ENCODE data around the gene STAM.

Gene STAM

DNA sequence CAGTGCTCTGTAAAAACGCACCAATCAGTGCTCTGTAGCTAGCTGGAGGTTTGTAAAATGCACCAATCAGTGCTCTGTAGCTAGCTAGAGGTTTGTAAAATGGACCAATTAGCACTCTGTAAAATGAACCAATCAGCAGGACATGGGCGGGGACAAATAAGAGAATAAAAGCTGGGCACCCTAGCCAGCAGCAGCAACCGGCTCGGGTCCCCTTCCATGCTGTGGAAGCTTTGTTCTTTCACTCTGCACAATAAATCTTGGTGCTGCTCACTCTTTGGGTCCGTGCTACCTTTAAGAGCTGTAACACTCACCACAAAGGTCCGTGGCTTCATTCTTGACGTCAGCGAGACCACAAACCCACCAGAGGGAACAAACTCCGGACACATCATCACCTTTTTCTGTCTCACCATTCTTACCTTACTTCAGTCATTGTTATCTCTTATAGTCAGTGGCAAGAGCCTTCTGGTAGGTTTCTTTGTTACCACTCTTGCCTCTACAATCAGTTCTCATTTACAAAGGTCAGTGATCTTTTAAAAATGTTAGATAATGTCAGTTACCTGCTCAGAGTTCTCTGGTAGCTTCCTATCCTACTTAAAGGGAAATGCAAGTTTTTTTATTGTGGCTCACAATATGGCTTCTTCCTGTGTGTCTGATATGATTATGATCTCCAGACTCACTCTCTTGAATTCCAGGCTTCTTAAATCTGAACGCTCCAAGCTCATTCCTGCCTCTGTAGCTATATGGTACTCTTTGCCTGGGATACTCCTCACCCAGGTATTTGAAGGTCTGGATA lies 4.5 kb downstream of the STAM start:
- no peak for DNase-seq

DNA sequence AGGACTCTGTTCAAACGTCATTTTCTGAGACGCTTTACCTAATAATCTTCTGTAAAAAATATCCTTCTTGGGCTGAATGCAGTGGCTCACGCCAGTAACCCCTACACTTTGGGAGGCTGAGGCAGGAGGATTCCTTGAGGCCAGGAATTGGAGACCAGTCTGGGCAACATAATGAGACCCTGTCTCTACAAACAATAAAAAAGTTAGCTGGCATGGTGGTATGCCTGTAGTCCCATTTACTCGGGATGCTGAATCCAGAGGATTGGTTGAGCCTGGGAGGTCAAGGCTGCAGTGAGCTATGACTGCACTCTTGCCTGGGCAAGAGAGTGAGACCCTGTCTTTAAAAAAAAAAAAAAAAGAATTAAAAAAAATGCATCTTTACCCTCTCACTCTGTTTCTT lies 5.1 kb downstream of the STAM start:
- DNase-seq: no peak

DNA sequence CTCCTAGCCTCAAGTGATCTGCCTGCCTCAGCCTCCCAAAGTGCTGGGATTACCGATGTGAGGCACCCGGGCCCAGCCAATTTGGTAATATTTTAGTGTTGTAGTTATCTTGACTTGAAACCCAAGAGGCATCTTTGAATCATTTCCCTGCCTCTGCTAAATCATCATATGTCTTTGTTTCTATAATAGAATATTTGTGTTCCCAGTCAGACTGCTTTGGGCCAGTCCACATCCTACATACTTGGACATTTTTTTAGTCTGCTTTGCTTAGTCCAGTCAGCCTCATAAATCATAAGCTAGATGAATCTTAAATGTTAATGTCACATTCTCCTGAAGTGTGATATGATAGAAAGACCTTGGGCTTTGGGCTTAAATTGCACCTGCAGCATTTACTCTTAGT lies 5.9 kb downstream of the STAM start:
- DNase-seq: no peak

DNA sequence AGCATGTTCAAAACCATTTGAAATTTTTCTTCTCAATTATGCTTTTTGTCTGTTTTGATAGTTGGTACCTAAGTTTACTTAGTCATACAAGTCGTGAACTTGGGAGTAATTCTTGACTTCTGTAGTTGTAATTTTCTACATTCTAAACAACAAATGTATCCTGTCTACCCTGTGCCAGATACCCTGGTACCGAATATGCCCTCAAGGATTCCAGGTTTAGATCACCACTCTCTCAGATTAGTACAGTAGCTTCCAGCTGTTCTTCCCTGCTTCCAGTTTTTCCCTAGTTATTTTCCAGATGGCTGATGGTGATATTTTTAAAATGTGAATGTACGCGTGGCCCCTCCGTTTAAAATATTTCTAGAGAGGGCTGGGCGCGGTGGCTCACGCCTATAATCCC lies 6.5 kb downstream of the STAM start:
- DNase-seq: no peak

DNA sequence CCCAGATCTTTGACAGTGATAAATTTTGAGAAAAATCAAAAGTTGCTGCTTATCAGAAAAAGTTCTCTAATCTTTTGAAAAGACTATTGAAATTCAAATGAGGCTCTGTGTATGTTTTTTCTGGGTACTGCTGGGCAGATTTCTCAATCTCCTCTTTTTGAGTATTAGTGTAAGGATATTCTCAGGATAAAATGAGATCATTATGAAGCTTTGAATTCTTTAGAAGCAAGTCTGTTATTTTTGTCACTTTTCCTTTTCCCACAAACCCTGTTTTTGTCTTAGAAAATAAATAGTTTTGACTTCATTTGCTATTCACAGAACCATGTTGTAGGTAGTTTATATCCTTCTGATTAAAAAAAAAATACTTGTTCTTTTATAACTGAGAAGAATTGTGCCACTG lies 7.9 kb downstream of the STAM start:
- no peak for DNase-seq

DNA sequence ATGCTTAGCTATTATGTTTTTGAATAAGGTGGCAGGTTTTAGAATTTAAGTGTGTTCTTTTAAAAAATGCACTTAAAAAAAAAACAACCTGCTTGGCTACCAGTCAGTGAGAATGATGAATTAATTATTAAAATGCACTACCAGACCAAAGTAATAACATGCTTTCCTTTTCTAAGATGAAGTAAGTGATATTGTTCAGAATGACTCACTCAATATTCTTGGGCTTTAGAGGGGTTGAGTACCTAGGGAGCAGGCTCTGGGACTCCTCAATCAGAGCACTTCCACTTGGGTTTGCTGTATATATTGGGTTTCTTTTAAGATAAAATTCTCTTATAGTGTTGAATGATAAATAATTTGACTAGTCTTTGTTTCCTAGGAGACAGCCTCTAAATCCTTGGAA lies 8.6 kb downstream of the STAM start:
- no peak for DNase-seq

DNA sequence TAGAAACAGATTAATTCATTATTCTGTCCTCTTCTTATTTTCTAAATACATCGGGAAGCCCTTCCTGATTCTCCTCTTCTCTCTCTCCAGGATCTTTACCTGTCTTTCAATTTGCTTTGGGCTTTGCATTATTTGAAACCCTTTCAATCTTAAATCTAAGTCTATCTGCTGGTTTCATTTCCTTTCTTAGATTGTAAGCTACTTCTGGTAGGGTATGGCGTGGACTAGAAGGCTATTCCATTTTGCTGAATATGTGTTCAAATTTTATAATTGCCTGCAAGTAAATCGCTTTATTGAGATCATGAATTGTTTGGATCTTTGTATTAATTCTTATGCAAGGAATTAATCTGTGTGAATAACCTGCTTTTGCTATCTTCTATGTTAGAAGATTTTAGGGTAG lies 11.1 kb downstream of the STAM start:
- no peak for DNase-seq

DNA sequence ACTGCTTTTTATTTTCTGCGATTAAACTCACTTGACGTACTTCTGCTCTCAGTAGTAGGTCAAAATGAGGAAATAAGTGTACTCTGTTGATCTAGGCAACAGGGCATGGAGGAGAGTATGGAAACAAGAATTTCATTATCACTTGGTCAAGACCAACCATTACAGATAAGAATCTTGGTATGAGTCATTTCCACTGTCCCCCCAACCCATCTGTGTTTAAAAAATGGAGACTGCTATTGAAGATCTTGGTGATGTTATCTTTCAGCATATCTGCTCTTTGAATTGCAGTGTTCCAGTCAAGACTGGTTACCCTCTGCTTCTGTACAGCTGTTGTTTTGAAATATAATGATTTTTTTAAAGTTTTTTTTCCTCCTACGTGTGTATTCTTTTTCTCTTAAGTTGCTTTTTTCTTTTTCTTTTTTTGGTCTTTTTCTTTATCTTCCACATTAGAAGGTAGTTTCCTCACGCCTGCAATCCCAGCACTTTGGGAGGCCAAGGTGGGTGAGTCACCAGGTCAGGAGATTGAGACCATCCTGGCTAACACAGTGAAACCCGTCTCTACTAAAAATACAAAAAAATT lies 11.7 kb downstream of the STAM start:
- no peak for DNase-seq

DNA sequence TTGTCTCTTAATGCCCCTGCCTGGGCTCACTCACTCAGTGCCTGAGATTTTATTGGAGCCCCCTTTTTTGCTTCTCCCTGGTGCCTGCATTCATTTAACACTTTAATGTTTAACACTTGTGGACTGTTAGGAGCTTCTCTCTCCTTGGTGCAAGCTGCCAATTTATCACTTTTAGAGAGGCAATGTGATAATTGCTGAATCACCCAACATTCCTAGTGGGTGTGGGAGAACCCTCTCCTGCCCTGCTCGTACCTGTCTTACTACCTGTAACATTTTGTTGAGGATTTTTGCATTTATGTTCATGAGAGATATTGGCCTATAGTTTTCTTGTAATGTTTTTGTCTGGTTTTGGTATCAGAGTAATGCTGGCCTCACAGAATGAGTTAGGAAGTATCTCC lies 13.2 kb downstream of the STAM start:
- DNase-seq: no peak

DNA sequence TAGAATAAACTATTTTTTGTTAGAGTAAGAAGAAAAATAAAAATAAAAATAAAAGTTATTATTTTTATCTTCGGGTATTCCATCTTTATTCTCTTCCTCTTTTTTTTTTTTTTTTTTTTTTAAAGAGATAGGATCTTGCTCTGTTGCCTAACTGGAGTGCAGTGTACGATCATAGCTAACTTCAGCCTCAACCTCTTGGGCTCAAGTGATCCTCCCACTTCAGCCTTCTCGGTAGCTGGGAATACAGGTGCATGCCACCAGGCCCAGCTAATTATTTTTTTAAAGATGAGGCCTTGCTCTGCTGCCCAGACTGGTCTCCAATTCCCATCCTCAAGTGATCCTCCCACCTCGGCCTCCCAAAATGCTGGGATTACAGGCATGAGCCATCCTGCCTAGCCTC lies 15.4 kb downstream of the STAM start:
- no peak for DNase-seq

DNA sequence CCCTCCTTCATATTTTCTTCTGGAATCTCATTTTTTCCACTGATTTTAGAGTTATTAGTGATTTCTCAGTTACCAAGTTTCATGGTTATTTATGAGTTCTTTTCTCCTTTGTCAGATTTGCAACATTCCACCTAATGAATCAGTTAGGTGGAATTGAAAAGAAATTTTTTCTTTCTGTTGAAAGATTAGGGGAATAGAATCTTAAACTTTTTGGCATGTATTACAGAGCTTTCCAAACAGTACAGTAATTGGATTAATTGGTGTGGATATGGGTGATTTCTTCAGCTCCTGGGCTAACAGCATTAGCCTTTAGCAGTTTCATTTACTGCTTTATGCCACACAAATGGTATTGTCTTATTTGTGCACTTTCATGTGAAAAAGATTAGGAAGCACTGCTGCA lies 17.0 kb downstream of the STAM start:
- no peak for DNase-seq

DNA sequence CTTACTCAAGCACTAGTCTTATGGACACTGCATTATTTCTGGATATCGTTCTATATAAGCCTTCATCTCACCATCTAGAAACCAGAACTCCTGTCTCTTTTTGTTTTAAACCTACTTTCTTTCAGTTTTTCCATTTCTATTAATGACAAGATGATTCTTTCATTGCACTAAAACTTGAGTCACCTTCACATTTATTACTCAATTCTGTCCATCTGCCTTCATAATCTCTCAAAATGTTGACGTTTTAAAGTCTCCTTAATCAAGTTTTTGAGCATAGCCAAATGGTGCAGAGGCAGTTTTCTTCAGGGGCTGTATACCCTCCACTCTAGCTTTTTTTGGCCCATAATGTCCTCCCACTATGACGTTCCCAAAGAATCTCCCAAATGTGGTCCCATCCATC lies 17.6 kb downstream of the STAM start:
- no peak for DNase-seq

DNA sequence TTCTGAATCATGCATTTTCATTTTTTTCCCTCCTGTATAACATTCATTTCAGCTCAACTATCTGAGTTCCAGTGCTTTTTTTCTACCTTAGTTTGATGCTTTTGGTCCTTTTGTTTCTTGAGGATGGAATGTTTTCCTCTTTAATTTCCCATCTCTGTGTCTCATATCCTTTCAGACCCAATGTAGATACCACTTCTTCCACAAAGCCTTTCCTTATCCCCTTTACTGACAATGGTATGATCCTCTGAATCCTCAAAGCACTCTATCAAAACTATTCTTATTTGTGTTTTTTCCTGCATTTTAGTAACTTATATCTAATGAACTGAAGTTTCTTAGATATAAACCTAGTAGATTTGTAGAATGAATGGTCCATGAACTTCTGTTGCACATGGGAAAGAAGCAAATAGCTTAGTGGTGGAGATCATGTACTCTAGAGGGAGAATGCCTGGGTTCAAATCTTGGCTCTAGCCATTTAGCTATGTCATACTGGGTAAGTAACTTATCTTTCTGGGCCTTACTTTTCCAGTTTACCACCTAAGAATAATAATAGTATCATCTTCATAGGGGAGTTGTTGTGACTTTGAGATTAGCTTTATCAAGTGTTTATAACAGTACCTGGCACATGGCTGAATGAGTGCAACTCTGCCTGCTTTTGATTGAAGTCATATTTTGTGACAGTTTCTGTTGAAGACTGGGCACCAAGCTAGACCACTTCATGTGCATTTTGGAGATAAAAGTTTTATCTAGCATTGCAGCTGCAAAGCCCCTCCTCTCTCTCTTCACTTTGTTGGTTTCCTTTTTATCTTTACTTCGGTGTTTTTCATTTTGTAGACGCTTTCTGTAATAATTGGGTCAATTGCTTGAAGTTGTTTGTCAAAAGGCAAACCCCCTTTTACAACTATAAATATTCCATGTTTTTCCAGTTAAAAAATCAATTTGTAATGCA lies 18.5 kb downstream of the STAM start:
- no peak for DNase-seq

DNA sequence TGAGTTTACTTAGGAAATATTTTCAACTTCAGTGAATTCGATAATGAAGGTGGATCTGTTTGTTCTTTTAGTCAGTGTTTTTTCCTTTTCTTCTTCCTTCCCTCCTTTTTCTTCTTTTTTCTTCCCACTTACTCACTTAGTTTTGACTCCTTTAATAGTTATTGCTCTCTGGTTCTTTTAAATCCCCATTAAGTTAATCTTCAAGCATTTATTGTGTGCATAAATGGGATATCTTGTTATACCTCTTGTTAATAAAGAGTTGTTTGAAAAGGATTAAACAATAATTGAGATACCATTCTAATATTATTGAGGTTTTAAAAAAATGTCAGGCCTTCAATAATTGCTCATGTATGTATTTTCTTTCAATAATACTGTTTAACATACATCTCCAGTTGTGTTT lies 19.5 kb downstream of the STAM start:
- no peak for DNase-seq

DNA sequence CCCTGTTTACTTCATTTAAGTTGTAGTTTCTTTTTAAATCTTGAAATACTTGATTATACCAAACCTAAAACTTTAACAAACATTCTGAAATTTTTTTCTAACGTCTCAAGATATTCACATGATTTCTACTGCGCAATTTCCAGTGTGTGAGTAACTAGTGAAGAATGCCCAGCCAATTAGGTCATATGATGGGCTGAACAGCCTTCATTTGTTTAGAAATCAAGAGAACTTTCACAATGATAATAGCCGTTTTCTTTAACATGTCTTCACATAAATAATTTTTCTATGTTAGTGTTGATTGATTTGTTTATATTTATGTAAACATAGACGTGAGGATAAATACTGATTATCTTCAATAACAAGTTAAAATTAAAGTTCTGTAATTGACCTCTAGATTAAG lies 21.8 kb downstream of the STAM start:
- no peak for DNase-seq

DNA sequence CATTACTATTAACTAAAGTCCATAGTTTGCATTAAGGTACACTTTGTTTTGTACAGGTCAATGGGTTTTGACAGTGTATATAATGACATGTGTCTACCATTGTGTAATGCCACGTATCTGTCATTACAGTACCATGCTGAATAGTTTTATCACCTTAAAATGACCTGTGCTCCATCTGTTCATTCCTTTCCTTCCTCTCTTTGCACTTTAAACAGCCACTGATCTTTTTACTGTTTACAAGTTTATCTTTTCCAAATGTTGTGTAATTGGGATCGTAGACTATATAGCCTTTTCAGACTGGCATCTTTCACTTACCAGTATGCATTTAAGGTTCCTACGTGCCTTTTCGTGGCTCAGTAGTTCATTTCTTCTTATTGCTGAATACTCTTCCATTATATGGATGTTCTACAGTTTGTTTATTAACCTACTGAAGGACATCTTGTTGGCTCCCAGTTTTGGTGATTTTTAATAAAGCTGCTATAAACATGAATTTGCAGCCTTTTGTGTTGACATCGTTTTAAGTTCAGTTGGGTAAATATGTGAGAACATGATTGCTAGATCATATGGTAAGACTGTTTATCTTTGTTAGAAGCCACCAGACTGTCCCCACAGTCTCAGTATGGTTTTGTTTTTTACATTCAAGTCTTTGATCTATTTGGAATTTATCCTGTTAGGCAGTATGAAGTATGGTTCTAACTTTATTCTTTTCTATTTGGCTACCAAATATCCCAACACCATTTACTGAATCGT lies 24.7 kb downstream of the STAM start:
- DNase-seq: no peak

DNA sequence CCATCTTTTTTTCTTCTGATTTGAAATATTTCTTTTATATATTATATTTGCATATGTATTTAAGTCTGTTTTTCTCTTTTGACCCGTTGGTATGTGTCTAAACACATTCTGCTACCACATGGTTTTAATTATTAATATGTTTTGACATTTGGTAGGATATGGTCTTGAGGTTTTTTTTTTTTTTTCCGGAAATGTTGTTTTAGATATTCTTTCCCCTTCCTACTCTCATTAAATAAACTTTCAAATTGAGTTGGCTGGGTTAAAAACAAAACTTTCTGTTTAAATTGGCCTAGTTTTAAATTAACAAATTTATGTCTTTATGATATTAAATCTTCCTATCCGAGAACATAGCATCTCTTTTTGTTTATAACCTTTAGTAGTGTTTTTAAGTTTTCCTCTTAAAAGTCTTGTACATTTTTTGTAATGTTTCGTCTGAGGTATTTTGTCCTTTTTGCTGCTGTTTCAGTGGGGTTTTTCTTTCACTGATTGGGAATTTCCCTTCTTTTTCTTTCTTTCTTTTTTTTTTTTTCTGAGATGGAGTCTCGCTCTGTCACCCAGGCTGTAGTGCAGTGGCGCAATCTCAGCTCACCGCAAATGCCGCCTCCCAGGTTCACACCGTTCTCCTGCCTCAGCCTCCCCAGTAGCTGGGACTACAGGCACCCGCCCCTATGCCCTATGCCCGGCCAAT lies 25.4 kb downstream of the STAM start:
- no peak for DNase-seq

DNA sequence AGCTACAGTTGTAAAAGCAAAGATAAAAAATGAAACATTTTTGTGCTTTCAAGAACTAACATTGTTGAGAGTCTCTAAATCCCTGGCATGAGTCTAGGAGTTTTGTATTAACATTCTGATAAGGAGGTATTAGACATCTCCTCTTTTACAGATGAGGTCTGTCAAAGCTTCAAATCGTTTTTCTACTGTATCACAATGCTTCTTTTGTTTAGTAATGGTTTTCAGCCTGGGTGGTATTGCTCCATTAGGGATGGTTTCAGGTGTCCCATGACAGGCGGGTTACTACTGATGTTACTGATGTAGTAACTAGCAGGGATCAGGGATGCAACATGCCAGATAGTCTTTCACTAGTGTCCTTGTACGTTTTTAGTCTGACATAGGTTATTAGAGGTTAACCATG lies 27.4 kb downstream of the STAM start:
- DNase-seq: no peak

DNA sequence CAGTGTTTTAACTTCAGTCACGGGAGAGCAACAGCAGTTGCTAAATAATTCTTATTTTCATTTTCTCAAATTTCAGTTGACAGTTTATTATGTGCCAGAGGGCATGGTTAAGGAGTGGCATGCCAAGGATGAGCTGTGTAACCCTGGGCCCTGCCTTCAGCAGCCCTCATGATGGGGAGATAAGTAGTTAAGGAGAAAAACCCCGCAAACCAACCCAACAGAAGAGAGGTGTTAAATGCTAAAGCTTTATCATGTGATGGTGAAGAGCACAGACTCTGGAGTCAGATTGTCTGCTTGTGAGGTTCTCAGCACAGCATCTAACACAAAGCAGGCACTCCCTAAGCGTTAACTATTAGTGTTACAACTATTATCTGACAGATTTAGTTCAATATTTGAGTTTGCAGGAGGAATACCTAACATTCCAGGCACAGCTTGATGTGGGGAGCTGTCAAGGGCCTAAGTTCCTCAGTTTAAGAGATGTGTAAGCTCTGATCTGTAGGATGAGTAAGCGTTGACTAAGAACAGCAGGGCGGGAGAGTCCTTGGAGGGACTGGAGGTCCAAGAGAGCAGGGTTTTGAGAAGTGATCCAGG lies 29.6 kb downstream of the STAM start:
- no peak for DNase-seq

DNA sequence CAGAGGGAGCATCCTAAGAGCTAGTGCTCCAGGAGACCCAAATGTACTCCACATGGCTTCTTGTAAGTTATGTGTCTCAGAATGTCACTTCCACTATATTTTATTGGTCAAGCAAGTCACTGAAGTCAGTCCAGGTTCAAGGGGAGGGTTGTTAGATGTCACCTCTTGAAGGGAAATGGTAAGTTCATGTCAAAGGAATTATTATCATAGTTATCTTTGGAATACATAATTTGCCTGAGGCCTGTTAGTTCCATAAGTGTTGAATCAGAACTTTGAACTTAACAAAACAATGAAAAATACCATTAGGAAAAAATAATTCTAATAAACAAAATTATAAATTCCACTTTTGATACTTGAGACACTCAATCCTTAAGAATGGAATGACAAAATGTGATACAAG lies 30.6 kb downstream of the STAM start:
- no peak for DNase-seq

DNA sequence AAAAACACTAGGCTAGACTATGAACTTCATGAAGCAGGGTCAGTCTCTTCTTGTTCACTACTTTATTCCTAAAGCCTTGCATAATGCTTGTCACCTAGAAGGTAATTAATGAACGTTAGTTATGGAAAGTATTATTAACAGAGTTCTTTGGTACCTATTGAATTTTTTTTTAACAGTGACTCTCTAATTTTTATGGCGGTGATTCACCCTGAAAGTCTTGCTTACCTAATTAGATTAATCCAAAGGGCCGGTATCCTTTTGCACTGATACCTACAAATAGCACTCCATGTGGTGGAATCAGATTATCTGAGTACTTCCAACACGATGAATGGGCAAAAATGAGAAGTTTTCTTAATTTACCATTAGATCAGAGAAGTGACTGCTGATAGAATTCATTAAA lies 31.7 kb downstream of the STAM start:
- no peak for DNase-seq

DNA sequence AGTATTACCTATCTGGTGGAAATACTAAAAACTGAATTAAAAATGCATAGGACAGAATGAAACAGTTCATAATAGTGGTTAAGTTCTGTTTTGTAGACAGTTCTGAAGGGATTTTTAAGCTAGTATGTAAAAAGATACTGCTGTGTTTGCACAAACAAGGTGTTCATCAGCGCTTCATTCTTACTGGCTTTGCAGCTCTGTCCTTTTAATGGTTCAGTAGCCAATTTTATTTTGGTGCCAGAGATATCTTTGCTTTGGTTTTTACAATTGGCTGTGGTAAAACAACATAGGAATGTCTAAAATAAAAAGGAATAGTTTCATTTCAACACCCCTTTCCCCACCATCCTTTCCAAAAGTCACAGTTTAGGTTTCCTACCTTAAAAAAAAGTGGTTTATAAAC lies 33.0 kb downstream of the STAM start:
- no peak for DNase-seq

Measured in NCI-H446 treated with DMSO at 0.1 percent for 48 hours (cell line).